DMS53 (cell line): ENCODE results near the gene SLC27A5.
"Not testable (repeated sequence)": the region's sequence is repeated elsewhere in the genome, so short reads cannot be mapped to it uniquely, and the experiment has no call there.

ENCODE experiments used
- DNase-seq: peaks from one replicate; lab custom pipeline; 2025; lab: John Stamatoyannopoulos, UW

SLC27A5 gene

DNA sequence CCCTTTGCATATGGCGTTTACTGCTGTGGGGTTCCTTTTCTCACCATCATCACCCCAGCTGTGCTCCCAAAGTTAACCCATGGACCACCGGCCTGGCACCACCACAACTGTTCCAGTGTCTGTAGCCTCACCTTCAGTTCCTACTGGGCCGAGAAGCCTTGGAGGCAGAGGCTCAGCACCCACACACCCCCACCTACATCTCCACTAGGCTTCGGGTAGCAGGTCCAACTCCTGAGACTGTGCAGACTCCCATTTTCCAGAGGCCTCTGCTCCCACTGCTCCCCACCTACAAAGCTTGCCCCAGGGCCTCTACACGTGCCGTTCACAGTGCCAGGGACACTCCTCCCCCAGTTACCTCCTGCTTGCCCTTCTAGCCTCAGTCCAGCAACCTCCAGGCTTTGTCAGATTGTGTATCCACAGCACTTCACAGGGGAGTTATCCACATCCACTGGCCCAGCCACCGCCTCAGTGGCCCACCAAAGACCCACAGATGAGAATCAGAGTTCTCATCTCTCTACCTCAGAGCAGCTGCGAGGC lies 14.1 kb downstream of the SLC27A5 start:
- no peak for DNase-seq

DNA sequence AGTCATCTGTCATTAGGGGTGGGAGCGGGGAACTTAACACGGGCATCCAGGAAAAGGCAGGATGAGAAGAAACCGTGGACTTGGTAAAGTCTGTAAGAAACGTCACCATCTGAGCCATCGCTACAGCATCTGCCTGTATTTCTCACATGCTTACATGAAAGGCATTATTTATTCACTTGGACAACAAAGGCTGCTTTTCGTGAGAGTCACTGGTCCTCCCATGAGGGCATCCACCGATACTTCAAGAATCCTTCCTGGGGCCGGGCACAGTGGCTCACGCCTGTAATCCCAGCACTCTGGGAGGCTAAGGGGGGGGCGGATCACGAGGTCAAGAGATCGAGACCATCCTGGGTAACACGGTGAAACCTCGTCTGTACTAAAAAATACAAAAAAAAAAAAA lies 19.5 kb downstream of the SLC27A5 start:
- DNase-seq = no peak

DNA sequence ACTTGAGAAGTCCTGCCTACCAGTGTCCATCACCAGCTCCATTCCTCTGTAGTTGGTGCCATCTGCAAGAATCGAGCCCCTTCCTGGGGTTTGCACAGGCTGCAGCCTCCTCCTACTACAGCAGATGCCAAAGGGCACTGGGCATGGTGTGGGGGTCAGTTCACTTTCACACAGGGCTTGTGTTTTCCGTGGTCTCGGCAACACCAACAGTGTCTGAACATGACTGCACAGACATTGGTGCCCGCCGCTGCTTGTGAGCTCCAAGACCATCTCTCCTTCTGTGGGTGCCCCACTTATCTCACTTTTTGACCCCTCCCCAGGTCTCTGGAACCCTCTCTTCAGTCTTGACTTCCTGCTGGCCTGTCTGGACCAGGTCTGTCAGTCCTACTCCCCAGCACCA lies 20.4 kb downstream of the SLC27A5 start:
- DNase-seq = no peak

DNA sequence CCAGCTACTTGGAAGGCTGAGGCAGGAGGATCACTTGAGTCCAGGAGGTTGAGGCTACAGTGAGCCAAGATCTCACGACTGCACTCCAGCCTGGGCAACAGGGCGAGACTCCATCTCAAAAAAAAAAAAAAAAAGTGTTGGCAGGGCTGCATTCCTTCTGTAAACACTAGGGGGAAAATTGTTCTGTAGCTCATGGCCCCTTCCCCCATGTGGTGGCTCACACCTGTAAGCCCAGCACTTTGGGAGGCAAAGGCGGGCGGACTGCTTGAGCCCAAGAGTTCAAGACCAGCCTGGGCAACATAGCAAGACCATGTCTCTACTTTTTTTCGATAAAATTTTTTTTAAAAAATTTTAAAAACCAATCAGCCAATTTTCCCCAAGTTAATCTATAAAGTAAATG lies 27.4 kb downstream of the SLC27A5 start:
- DNase-seq = not testable (repeated sequence)

DNA sequence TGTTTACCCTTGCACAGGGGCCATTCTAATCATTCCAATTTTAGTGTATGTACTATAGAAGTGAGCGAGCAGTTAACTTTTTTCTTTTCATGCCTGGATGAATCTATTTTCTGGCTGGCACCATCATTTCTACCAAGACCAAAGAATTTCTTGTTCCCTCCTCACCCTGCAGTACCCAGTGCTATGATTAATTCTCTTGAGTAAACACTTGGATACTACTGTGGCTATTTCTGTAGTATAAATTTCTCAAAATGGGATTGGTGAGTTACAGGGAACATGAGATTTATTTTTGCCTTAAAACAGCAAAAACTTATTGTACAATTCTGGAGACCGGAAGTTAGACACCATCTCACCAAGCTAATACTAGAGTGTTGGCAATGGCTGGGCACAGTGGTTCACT lies 28.0 kb downstream of the SLC27A5 start:
- DNase-seq = no peak

DNA sequence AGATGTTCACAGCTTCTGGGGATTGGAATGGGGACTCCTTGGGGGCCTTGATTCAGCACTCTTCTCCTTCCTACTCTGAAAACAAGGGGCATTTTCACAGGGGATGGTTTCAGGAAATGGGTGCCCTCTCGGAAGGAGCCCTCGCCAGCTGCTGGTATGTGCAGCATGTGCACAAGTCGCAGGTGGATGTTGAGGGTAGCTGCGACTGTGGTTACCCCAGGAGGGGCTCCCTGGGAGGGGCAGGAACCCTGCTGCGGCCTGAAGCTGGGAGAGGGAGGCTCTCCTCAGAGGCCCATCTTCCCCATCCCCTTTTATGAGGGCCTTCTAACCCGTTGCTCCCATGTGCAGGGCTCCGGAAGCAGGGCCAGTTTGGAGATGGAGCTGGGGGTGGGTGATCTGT lies 29.4 kb downstream of the SLC27A5 start:
- no peak for DNase-seq

DNA sequence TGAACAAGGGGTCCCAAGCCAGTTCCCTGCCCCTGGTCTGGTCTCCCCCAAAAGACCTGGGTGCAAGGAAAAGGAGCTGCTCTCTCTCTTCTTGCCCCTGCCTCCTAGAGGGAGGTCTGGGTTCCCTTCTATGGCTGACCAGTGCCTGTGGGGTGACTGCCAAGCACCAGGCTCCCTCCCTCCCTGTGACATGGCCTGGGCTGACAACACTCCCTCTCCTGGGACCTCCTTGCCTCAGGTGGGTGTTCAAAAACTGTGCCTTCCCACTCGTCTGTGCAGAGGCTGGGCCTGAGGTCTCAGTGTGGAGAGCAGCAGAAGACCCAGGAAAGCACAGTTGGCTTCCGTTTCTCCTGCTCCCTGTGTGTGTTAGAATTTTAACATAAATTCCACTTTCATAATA lies 31.0 kb downstream of the SLC27A5 start:
- DNase-seq = no peak

DNA sequence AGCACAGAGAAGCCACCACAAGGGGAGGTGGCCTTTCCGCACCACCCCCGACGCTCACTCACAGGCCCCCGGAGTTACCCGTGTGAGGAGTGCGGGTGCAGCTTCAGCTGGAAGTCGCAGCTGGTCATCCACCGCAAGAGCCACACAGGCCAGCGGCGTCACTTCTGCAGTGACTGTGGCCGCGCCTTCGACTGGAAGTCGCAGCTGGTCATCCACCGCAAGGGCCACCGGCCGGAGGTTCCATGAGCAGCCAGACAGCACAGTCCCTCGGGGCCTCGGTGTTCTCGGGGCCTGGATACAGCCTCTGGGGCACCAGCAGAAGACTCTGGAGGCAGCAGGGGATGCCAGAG lies 31.3 kb downstream of the SLC27A5 start:
- DNase-seq = no peak

DNA sequence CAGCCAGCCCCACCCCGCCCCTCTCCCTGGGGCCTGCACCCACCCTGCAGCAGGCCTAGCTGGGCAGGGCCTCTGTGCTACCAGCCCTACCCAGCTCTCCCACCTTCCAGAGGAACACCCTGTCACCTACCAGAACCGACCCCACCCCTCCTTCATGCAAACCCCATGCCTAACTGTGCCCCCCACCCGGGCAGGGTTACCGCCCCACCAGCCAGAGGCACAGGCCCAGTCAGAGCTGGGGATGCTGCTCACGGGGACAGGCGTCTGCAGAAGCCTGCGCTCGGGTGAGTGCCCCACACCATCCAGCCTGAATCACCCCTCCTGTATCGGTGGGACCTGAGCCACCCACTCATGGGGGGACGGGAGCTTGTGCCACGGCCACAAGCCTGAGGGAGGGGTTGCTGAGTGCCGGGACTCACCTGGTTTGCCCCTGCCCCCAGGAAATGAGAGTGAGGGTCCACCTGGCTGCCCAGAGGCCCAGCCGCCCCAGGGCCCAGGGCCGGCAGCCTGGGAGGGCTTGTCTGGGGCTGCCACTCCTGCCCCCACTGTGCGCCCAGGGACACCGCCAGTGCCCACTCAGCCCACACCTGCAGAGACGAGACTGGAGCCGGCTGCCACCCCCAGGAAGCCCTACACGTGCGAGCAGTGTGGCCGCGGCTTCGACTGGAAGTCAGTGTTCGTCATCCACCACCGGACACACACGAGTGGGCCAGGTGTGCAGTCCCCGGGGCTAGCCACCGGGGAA lies 31.9 kb downstream of the SLC27A5 start:
- no peak for DNase-seq

DNA sequence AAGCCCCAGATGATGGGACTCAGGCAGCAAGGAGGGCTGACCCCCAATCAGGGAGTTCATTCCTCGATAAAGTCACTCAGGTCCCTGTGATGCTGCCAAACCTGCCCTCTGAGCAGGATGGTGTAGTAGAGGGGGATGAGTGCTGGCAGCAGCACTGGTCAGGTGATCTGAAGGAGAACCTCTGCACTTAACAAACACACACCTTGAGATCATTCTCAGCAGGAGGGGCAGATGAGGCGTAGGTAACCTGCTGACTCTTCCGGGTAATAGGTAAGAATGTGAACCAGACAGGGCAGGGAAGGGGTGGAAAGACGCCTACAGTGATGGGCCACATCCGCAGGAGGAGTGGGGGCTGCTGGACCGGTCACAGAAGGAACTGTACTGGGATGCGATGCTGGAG lies 32.5 kb downstream of the SLC27A5 start:
- no peak for DNase-seq

DNA sequence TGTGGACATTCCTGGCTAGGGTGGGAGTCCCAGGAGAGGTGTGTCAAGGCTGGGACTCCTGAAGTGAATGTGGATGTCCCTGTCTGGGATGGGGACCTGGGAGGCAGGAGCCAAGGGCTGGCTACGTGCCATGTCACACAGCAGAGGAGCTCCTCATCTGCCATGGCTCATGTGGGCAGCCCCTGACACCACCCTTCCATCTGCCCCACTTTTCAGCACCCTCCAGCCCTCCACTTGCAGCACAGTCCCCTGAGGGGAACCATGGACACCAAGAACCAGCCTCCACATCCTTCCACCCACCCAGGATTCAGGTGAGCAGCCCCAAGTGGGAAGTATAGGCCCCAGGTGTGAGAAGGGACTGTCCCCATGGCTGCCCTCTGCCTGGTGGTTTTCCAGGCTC lies 33.9 kb downstream of the SLC27A5 start:
- DNase-seq = no peak

DNA sequence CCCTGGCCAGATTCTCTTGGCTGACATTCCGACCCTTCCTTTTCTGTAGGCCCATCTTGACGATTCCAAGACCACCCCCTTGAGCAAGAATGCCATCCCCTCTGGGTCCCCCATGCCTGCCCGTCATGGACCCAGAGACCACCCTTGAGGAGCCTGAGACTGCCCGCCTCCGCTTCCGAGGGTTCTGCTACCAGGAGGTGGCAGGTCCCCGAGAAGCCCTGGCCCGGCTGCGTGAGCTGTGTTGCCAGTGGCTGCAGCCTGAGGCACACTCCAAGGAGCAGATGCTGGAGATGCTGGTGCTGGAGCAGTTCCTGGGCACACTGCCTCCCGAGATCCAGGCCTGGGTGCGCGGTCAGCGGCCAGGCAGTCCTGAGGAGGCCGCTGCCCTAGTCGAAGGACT lies 34.7 kb downstream of the SLC27A5 start:
- no peak for DNase-seq

DNA sequence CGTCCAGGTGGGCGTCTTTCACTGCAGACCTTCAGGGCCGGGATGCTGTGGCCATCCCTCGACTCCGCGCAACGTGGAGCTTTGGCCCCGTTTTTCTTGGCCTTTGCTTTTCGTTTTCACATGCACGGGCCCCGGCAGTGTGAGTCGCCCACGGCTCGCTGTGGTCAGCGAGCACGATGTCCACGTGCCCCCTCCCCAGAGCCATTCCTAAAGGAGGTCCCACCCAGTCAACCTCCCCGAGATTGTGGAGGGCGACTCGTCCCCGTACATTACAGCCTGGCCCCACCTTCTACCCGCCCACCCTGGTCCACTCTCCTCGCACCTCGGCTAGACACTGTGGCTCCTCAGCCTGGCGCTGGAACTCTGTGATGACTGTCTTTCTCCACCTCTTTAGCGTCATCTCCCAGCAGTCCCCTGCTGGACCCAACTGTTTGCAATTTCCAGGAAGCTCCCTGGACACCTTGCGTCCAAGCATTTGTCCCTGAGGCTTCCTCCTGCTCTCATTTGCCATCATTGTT lies 35.2 kb downstream of the SLC27A5 start:
- DNase-seq = peak; percentile 62

DNA sequence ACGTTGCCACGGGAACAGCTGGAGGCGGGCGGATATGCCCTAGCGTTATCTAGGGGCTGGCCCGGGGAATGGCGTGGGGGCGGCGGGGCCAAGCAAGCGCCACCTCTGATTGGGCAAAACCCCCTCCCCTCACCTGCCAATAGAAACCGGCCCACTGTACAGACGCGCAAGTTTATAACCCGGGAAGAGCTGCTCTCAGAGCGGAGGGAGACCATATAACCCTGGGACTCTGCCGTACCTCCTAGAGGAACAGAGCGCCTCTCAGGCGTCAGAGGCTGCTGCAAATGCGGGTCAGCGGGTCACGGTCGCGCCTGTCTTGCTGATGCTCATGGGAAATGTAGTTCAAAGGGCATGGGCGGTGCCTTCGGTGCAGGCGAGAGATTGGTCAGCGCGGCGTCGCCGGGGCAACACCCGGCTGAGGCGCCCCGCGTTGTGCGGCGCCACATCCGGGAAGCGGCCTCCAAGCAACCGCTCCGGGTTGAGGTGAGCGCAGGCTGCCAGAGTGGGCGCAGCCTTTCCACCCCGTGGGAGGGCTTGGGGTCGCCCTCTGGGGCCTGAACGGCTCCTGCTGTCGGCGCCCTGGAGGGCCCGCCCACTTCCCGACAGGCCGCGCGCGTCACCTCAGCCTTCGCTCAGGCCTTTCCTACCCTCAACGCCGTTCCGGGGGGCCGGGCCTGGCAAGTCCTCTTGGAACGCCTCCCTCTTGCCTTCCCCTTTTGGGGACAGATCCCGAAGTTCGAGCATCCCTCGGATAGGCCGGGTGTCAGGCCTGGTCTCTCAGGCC lies 35.9 kb downstream of the SLC27A5 start, which contains the start of gene ZNF446:
Gene ZNF446, plus strand, starts transcription at position 639 of the 784 bp plus-strand sequence. CDS start 867 bp downstream, outside the sequence.
- peak; percentile 98 for DNase-seq

DNA sequence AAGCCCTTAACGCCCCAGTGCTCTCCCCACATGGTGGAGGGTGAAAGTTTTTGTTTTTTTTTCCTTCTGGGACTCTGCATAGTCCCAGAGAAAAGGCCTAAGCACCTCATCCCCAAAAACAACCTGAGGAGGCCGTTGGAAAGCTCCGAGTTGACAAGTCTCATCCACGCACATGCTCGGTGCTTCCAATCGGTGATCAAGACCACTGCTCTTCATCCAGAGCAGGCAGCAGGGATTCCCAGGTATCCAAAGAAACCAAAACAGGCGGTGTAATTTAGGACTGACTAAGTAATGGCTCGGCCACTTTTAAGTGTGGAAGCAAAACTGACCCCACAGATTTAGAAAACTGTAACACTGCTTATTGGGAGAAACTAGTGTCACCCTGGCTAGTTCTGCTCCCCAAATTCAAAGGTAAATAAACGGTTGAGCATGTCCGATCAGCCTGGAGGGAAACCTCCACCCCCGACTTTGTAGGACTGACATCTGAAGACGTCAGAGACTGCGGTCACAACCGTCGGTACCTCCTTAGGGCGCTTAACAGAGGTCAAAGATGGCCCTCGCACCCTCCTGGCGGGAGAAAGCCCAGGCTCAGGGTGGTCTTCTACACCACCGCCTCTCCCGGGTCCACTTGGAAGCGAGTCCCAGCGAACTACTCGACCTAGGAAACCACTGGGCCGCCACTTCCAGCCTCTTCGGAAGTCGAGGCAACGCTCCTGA lies 36.6 kb downstream of the SLC27A5 start:
- peak; percentile 51 for DNase-seq

DNA sequence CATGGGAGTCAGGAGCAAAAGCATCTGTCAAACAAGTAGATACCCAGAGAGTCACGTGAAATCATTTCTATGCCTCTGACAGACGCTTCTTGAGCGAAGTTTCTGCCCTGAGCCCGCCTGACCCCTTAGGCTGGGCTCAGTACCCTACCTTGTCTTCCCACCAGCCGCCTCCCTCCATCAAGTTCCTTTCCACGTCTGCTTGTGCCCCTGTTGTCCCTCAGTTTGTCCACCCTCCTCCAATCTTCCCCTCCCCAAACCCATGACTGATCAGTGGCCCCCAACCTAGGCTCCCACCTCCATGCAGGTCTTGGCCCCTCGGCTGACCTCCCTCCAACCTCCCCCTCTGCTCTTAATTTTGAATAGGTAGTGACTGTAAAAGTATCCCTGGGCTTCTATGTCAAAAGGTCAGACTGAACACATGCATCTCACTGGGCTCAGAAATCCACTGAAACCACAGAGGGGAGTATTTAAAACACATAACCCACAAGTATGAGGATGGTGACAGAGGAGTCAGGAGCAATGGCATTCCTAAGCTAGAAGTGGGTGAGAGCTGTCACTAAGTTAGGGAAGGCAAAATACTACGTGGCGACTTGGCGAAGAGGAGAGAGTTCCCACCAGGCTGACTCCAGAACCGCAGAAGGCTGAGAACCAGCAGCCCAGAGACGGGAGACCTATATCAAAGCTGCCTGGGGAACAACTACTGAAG lies 37.3 kb downstream of the SLC27A5 start:
- peak; percentile 49 for DNase-seq

DNA sequence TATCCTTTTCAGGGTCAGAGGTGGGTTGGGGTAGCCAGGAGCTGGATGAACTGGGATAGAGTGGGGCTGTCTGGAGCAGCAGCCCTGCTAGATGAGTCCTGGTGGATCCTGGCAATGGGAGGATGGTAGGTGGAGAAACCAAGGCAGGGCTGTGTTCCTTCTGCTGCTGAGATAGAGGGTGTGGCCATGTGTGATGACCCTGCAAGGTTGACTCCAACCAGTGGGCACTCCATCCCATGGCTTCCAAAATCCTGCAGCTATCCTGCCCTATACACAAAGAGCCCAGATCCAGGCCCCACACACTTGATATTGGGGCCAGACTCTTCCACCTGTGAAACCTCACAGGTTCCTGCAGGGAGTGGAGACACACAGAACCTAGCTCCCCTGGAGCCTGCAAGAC lies 38.0 kb downstream of the SLC27A5 start:
- no peak for DNase-seq

DNA sequence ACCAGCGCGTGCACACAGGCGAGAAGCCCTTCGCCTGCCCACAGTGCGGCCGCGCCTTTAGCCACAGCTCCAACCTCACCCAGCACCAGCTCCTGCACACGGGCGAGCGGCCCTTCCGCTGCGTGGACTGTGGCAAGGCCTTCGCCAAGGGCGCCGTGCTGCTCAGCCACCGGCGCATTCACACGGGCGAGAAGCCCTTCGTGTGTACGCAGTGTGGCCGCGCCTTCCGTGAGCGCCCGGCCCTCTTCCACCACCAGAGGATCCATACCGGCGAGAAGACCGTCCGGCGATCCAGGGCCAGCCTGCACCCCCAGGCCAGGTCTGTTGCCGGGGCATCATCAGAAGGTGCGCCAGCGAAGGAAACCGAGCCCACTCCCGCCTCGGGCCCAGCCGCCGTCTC lies 40.1 kb downstream of the SLC27A5 start:
- DNase-seq = no peak

DNA sequence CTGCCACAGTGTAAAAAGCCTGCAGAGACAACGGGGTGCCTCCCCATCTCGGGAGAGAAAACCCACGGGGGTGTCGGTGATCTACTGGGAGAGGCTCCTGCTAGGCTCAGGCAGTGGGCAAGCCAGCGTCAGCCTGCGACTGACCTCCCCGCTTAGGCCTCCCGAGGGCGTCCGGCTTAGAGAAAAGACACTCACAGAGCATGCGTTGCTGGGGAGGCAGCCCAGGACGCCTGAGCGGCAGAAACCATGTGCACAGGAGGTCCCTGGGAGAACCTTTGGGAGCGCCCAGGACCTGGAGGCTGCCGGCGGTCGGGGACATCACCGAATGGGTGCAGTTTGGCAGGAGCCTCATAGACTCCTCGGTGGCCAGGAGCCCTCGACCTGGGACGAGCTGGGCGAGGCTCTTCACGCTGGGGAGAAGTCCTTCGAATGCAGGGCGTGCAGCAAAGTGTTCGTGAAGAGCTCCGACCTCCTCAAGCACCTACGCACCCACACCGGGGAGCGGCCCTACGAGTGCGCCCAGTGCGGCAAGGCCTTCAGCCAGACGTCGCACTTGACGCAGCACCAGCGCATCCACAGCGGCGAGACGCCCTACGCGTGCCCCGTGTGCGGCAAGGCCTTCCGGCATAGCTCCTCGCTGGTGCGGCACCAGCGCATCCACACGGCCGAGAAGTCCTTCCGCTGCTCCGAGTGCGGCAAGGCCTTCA lies 40.8 kb downstream of the SLC27A5 start:
- not testable (repeated sequence) for DNase-seq

DNA sequence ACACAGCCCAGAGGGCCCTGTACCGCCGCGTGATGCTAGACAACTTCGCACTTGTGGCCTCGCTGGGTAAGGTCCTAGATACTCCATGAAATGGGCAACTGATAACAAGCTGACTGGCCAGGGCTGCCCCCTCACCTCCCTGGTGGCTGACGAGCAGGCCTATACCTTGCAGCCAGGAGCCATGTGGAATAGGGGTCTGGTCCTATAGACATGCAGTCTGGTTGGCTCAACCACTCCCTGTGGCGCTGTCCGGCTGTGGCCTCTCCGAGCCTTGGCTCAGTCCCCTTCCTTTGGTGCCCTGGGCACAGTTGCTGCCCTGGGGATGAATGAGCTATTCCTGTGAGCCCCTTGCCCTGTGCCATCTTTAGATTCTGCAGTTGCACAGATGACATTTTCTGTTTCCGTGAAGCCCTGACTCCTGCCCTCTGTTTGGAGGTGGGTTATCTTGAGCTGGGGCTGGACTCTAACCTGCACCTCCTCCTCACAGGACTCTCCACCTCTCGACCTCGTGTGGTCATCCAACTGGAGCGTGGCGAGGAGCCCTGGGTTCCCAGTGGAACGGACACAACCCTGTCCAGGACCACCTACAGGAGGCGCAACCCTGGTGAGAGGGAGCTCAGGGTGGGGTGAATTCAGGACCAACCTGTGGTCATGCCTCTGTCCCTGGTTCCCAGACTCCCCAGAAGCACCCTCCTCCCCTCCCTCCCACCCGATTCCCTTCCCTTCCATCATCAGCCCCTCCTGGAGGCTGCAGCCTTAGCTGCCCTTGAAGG lies 42.4 kb downstream of the SLC27A5 start:
- no peak for DNase-seq
